RPMI7951 (cell line): ENCODE results near the gene PILRB. TPM values are rescaled to one million over a fixed set of nuclear protein-coding genes. Genes with fewer than 3 reads are reported as not detected.
"Not testable (repeated sequence)": the region's sequence is repeated elsewhere in the genome, so short reads cannot be mapped to it uniquely, and the experiment has no call there.

ENCODE experiments used
- DNase-seq: peaks from one replicate; pipeline ENCODE4 v3.0.0-alpha.2; 2012; ENCODE audit warnings: low read depth
- total RNA-seq: library from RNA; depleted of rRNA; stranded (reverse); fragments of >200 nt; shearing (Covaris generic); gene quantifications from 2 replicates; pipeline ENCODE4 v1.2.3, GENCODE V29; 2014

Gene PILRB
- total RNA-seq, 1 experiment from 2014 or later = 7.7 TPM

GRCh38 chr7:100356416-100357068, 1.4 kb upstream of the PILRB start:
- DNase-seq = no peak

DNA sequence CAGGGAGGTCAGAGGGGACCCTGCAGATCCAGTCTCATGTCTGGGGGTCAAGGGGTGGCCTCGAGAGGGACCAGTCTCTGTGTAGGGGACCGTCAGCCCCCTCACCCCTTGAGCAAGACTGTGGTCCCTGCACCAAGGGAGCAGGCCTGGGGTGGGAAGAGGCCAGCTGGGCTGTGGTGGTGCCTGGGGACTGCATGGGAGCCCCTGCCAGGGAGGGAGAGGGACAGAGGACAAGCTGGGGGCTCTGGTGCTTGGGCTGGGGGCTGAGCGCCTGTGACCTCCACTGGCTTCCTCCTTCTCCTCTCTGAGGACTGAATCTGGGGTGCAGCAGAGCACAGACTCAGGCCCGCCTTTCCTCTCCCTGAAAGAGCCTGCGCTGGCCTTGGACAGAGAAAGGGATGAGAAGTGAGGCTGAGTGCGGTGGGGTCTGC, 771 bp upstream of the PILRB start:
- no peak for DNase-seq

DNA sequence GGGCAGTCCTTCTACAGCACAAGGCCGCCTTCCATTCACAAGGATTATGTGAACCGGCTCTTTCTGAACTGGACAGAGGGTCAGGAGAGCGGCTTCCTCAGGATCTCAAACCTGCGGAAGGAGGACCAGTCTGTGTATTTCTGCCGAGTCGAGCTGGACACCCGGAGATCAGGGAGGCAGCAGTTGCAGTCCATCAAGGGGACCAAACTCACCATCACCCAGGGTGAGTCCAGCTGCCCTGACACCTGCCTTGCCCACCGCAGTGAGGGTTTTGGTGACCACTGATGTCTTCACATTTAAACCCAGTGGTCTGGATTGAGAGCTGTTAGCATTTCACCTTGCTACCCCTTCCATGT, 918 bp downstream of the PILRB start:
- DNase-seq = no peak

GRCh38 chr7:100360135-100360854, 2.4 kb downstream of the PILRB start:
- no peak for DNase-seq

GRCh38 chr7:100363098-100363497, 5.2 kb downstream of the PILRB start:
- DNase-seq = no peak

DNA sequence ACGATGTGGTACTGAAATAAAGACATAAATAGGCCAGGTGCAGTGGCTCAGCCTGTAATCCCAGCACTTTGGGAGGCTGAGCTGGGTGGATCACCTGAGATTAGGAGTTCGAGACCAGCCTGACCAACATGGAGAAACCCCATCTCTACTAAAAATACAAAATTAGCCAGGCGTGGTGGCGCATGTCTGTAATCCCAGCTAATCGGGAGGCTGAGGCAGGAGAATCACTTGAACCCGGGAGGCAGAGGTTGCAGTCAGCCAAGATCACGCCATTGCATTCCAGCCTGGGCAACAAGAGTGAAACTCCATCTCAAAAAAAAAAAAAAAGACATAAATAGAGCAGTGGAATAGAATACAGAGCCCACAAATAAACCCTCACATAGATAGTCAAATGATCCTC, 5.9 kb downstream of the PILRB start:
- DNase-seq = not testable (repeated sequence)

DNA sequence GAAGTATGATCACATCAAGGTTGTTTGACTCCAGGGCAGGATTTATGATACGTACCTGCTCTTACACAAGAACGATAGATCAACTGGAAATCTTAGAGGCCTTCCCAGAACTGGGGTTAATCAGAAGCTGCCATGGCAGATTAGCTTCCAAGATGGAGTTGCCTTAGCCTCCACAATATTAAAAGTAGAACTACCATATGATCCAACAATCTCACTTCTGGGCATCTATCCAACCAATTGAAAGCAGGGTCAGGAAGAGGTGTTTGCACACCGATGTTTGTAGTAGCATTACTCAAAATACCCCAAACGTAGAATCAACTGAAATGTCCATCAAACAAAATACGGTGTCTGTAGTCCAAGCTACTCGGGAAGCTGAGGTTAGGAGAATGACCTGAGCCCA, 6.6 kb downstream of the PILRB start:
- no peak for DNase-seq

DNA sequence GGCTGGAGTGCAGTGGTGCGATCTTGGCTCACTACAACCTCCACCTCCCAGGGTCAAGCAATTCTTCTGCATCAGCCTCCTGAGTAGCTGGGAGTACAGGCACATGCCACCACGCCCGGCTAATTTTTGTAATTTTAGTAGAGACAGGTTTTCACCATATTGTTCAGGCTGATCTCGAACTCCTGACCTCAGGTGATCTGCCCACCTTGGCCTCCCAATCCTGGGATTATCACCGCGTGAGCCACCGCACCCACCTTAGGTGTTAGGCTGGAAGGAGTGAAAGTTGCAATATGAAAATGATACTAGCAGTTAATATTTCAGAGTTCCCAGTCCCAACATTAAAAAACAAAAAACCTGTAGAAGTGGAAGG, 8.1 kb downstream of the PILRB start:
- not testable (repeated sequence) for DNase-seq

GRCh38 chr7:100366411-100367250, 8.7 kb downstream of the PILRB start:
- DNase-seq = no peak

DNA sequence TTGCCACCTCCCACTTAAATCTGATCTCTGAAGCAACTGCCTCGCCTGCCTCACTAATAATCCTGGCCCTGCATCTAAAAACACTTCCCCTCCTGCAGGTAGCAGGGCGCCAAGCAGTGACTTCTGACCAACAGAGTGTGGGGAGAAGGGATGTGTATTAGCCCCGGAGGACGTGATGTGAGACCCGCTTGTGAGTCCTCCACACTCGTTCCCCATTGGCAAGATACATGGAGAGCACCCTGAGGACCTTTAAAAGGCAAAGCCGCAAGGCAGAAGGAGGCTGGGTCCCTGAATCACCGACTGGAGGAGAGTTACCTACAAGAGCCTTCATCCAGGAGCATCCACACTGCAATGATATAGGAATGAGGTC, 9.3 kb downstream of the PILRB start:
- DNase-seq = no peak

GRCh38 chr7:100367676-100368613, 10.0 kb downstream of the PILRB start:
- no peak for DNase-seq

- DNase-seq = no peak
These were observed 11.2 kb downstream of the PILRB start for GRCh38 chr7:100369105-100369504.

DNA sequence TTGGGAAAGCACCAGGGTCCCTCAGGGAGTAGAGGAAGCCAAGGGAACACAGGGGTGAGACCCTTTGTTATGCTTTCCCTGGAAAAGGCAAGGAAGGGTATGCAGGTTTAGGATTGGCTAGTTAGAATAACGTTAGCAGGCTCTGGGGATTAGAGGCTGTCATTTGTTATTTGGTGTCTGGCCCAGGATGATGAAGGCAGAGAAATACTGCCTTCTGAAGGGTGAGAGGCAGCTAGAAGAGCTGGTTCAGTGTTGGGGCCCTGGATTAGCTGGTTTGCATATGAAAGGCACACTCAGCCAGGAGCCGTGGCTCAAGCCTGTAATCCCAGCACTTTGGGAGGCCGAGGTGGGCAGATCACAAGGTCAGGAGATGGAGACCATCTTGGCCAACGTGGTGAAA, 12.4 kb downstream of the PILRB start:
- DNase-seq = no peak

- DNase-seq = no peak
These were observed 12.8 kb downstream of the PILRB start for GRCh38 chr7:100370746-100371145.

DNA sequence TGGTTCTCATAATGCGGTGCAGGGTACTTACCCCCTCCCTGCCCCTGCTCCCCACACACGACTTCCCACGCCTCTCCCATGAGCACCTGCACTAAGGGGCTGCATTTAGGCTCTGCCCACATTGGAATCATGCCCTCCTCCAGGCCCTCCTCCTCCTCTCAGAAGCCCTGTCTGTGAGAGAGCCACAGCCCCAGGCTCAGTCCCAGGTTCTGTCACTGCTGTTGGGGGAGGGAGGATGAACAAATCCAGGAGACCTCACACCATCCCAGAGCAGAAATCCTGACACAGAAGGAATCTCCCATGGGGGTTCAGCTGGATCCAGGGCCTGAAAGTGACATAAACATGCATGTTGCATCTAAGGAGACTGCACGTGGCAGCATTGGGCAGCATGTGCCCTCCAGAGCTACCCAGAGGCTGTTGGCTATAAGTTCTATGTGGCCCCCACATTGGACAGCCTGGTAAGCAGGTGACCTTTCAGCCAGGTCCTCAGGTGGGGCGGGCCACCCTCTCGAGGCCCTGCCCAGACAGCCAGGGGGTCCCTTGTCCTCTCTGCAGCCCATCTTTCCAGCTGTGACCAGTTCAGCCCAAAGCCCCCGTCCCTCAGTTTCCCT, 13.7 kb downstream of the PILRB start:
- DNase-seq = no peak

DNA sequence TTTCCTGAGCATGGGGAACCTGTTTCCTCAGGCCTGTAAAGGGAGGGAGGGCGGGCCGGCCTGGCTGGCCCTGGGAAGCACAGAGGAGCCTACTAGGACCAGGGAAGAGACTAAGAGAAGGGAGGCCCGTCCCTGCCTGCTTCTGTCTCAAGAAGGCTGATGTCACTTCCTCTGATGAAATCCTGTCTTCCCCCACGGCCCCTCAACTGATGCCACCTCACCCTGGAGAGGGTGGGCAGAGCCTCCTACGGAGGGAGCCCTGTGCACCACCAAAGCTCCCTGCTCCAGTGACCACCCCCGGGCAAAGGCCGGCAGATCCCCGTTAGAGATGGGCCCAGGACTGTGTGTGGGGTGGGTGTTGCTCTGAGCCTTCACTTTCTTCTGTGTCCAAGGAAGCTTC, 14.3 kb downstream of the PILRB start:
- no peak for DNase-seq

GRCh38 chr7:100372694-100373093, 14.8 kb downstream of the PILRB start:
- no peak for DNase-seq

DNA sequence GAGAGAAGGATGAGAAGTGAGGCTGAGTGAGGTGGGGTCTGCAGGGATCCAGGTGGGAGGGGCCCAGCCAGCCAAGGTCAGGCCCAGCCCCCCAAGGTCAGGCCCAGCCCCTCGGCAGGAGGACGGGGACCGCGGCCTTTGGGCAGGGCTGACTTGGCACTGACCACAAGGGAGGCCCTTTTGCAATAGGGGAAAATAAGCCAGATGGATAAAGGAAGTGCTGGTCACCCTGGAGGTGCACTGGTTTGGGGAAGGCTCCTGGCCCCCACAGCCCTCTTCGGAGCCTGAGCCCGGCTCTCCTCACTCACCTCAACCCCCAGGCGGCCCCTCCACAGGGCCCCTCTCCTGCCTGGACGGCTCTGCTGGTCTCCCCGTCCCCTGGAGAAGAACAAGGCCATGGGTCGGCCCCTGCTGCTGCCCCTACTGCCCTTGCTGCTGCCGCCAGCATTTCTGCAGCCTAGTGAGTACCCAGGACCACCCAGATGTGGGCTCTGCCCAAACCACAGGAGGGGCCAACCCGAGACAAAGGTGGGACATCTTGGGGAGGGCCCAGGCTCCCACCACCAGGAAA, 15.4 kb downstream of the PILRB start, which contains the start of gene PILRA:
TSS of gene PILRA (plus strand) at position 227 of the 571 bp plus-strand sequence. CDS start at position 397, 170 bp downstream.
- no peak for DNase-seq

DNA sequence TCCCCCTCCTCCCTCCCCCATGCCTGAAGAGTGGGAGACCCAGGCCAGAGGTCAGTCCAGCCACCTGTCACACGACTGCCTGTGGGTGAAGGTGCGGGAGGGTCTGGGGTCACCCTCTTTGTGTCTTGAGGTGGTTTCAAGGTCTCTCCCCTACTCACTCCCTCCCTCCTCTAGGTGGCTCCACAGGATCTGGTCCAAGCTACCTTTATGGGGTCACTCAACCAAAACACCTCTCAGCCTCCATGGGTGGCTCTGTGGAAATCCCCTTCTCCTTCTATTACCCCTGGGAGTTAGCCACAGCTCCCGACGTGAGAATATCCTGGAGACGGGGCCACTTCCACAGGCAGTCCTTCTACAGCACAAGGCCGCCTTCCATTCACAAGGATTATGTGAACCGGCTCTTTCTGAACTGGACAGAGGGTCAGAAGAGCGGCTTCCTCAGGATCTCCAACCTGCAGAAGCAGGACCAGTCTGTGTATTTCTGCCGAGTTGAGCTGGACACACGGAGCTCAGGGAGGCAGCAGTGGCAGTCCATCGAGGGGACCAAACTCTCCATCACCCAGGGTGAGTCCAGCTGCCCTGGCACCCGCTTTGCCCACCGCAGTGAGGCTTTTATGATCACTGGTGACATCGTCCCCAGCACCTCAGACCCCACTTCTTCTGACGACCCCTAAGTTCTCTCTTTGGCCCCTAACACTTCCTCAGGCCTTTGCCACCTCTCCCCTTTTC, 16.1 kb downstream of the PILRB start:
- DNase-seq = not testable (repeated sequence)

- no peak for DNase-seq
These were observed 16.7 kb downstream of the PILRB start for GRCh38 chr7:100374601-100375000.
